HFFc6 (cell line): ENCODE data around the gene CHRNB1. TPM values are rescaled to one million over a fixed set of nuclear protein-coding genes. Genes with fewer than 3 reads are reported as not detected.
A peak's percentile ranks its signal among the peaks of the same experiment; 100 is the strongest.

Experiments used
- DNase-seq: peaks from one replicate; pipeline ENCODE4 v3.0.0-alpha.2; 2018
- H3K27ac Mint-ChIP-seq: 2 replicates; pipeline ENCODE4 v1.8.0; 2020; ENCODE audit warnings: mild to moderate bottlenecking, mixed read lengths
- H3K27me3 Mint-ChIP-seq: 2 replicates; pipeline ENCODE4 v1.8.0; 2021; ENCODE audit warnings: mild to moderate bottlenecking, moderate library complexity, mixed read lengths; ENCODE audit not compliant: insufficient read depth
- H3K36me3 Mint-ChIP-seq: 2 replicates; pipeline ENCODE4 v1.8.0; 2021; ENCODE audit warnings: low read depth, mixed read lengths
- H3K4me1 Mint-ChIP-seq: 2 replicates; pipeline ENCODE4 v1.8.0; 2020; ENCODE audit warnings: low read depth, mixed read lengths
- H3K4me3 Mint-ChIP-seq: 2 replicates; pipeline ENCODE4 v1.8.0; 2020; ENCODE audit warnings: mild to moderate bottlenecking, moderate library complexity, mixed read lengths
- H3K9me3 Mint-ChIP-seq: 2 replicates; pipeline ENCODE4 v1.8.0; 2020; ENCODE audit warnings: mild to moderate bottlenecking, mixed read lengths
- CTCF ChIP-seq: fragments of 200-600 bp; sonication (generic); IDR thresholded peaks from 2 replicates; pipeline ENCODE4 v1.5.0; 2021; ENCODE audit warnings: antibody characterized with exemption, mild to moderate bottlenecking
- total RNA-seq, 6 experiments: library from RNA; stranded (reverse); fragmentation: NEBNext Ultra II Directional; extraction: Animal tissue kit (Norgen Biotek cat#: 25700); gene quantifications; 2 replicates in 1 of 6; 3 replicates in 5 of 6; pipeline ENCODE4 v1.2.3, GENCODE V29; 2021

CHRNB1 gene
- total RNA-seq, 6 experiments from 2014 or later: 2.0 to 2.8 (median 2.4) TPM

- Mint-ChIP-seq H3K4me3 (peak within 1 kb of the TSS; percentile 92), H3K4me1 (peaks cover 33% of the 10 kb centered on the region), H3K36me3 (peaks cover 18% of the 10 kb centered on the region), H3K27ac (peak within 1 kb of the TSS; percentile 87), H3K27me3 (no peaks in the 10 kb centered on the region), H3K9me3 (no peaks in the 10 kb centered on the region)
- no peak; the same call in 1 of the 2 replicates for TF ChIP-seq CTCF
- peak; percentile 99 for DNase-seq
Measured at GRCh38 chr17:7403977-7404736, 40.7 kb upstream of the CHRNB1 start, which contains the start of gene TMEM256. TSS of gene TMEM256 (minus strand) at chr17:7404097. CDS start at chr17:7404084, 13 bp downstream.

GRCh38 chr17:7404737-7405349, 40.0 kb upstream of the CHRNB1 start:
- peak; percentile 6 for DNase-seq
- Mint-ChIP-seq H3K27ac (peak overlapping the region; percentile 87), H3K4me3 (peak overlapping the region; percentile 92), H3K9me3 (no peaks in the 10 kb centered on the region), H3K4me1 (peaks cover 29% of the 10 kb centered on the region), H3K36me3 (peaks cover 21% of the 10 kb centered on the region), H3K27me3 (no peaks in the 10 kb centered on the region)
- TF ChIP-seq CTCF: peak; percentile 25

GRCh38 chr17:7405350-7406234, 39.3 kb upstream of the CHRNB1 start:
- H3K27me3 Mint-ChIP-seq: no peaks in the 10 kb centered on the region; the same call in 1 of the 2 replicates
- H3K9me3 Mint-ChIP-seq: no peaks in the 10 kb centered on the region
- no peak for DNase-seq
- peak overlapping the region; percentile 92 for H3K4me3 Mint-ChIP-seq
- peaks cover 27% of the 10 kb centered on the region for H3K4me1 Mint-ChIP-seq
- TF ChIP-seq CTCF: no peak
- H3K36me3 Mint-ChIP-seq: peaks cover 27% of the 10 kb centered on the region
- H3K27ac Mint-ChIP-seq: peak overlapping the region; percentile 86

- peak overlapping the region; percentile 86 for H3K27ac Mint-ChIP-seq
- no peak for DNase-seq
- peak overlapping the region; percentile 92 for H3K4me3 Mint-ChIP-seq
- no peaks in the 10 kb centered on the region; the same call in 1 of the 2 replicates for H3K27me3 Mint-ChIP-seq
- H3K36me3 Mint-ChIP-seq: peaks cover 23% of the 10 kb centered on the region
- H3K4me1 Mint-ChIP-seq: peaks cover 23% of the 10 kb centered on the region
- TF ChIP-seq CTCF: no peak
- H3K9me3 Mint-ChIP-seq: no peaks in the 10 kb centered on the region
Measured at GRCh38 chr17:7406235-7406825, 38.5 kb upstream of the CHRNB1 start.

GRCh38 chr17:7407082-7407481, 37.8 kb upstream of the CHRNB1 start:
- Mint-ChIP-seq H3K4me3 (no peak overlapping the region), H3K4me1 (peaks cover 18% of the 10 kb centered on the region), H3K27ac (no peak overlapping the region), H3K36me3 (peaks cover 17% of the 10 kb centered on the region), H3K9me3 (no peaks in the 10 kb centered on the region), H3K27me3 (peaks cover under 1% of the 10 kb centered on the region)
- DNase-seq: no peak
- no peak for TF ChIP-seq CTCF
